Measurements from ENCODE around the gene TTYH3.

DNA sequence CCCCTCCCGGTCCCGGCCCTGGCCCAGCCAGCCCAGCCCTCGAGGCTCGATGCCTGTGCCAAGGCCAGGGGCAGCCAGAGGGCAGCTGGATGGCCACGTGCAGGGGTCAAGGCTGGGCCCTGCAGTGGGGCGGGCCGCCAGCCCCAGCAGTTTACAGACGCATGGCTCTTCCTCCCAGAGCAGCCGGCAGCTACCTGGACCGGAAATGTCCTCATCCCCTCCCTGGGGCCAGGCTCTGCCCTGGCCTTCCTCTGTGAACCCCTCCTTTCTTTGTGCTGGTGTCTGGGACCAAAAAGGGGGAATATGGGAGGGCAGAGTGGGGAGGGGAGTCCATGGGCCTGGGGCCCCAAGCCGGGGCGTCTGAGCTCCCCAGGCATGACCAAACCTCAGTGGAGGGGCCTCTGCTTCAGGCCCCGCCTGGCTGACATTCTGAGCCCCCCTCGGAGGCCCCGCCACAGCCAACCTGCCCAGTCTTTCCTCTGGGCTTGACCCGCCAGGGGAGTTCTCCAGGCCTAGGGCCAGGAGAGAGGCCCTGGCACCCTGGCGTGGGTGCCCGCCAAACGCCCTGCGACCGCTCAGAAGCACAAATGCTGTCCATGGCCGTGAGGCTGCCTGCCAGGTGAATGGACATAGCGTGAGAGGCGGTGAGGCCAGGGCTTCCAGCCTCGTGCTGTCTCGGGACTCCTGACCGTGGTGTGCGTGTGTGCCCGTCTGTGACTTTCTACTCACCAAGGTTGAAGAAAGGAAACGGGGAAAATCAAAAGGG lies 31.5 kb downstream of the TTYH3 start:
- TF ChIP-seq, protein P1, sequence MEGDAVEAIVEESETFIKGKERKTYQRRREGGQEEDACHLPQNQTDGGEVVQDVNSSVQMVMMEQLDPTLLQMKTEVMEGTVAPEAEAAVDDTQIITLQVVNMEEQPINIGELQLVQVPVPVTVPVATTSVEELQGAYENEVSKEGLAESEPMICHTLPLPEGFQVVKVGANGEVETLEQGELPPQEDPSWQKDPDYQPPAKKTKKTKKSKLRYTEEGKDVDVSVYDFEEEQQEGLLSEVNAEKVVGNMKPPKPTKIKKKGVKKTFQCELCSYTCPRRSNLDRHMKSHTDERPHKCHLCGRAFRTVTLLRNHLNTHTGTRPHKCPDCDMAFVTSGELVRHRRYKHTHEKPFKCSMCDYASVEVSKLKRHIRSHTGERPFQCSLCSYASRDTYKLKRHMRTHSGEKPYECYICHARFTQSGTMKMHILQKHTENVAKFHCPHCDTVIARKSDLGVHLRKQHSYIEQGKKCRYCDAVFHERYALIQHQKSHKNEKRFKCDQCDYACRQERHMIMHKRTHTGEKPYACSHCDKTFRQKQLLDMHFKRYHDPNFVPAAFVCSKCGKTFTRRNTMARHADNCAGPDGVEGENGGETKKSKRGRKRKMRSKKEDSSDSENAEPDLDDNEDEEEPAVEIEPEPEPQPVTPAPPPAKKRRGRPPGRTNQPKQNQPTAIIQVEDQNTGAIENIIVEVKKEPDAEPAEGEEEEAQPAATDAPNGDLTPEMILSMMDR (IDR thresholded peaks at IDR 0.05; ENCODE audit: low read depth, low read length, poor library complexity, severe bottlenecking): no peak
- no peak for TF ChIP-seq EZH2phosphoT487 (IDR thresholded peaks at IDR 0.05; ENCODE audit: borderline replicate concordance, low read length)

All from DOHH2 (cell line).